Coronary artery (tissue), 2 donors: ENCODE data around the gene MRPL46.

ENCODE experiments used
- DNase-seq: peaks from one replicate; pipeline ENCODE4 v3.0.0-alpha.2; 2017; ENCODE audit warnings: low spot score
- H3K27ac ChIP-seq, 2 donors: fragments of 200-600 bp; sonication (generic); one replicate each; pipeline ENCODE4 v1.5.1; 2016 to 2019
- H3K4me3 ChIP-seq: fragments of 200-600 bp; sonication (generic); 2 replicates; pipeline ENCODE4 v1.5.1; 2016; ENCODE audit warnings: mild to moderate bottlenecking, moderate library complexity
- CTCF ChIP-seq: fragments of 200-600 bp; sonication (generic); IDR thresholded peaks from one replicate; pipeline ENCODE4 v1.5.1; 2019; ENCODE audit warnings: antibody characterized with exemption

MRPL46 gene

GRCh38 chr15:88506628-88507027, 39.4 kb upstream of the MRPL46 start:
- Histone ChIP-seq H3K27ac (no peak overlapping the region), H3K4me3 (no peak overlapping the region)
- TF ChIP-seq CTCF = no peak
- DNase-seq = no peak

GRCh38 chr15:88505721-88506120, 38.5 kb upstream of the MRPL46 start:
- no peak overlapping the region for H3K4me3 ChIP-seq
- no peak overlapping the region for H3K27ac ChIP-seq
- DNase-seq = no peak
- TF ChIP-seq CTCF = no peak

GRCh38 chr15:88504445-88504844, 37.3 kb upstream of the MRPL46 start:
- Histone ChIP-seq H3K4me3 (no peak overlapping the region), H3K27ac (no peak overlapping the region)
- TF ChIP-seq CTCF = no peak
- no peak for DNase-seq

GRCh38 chr15:88498996-88499395, 31.8 kb upstream of the MRPL46 start:
- no peak for TF ChIP-seq CTCF
- no peak for DNase-seq
- no peak overlapping the region for H3K4me3 ChIP-seq
- no peak overlapping the region for H3K27ac ChIP-seq

GRCh38 chr15:88497109-88497765, 30.0 kb upstream of the MRPL46 start:
- DNase-seq = no peak
- TF ChIP-seq CTCF = no peak
- no peak overlapping the region for H3K27ac ChIP-seq
- no peak overlapping the region for H3K4me3 ChIP-seq

GRCh38 chr15:88493844-88494243, 26.7 kb upstream of the MRPL46 start:
- Histone ChIP-seq H3K27ac (no peak overlapping the region), H3K4me3 (no peak overlapping the region)
- DNase-seq = no peak
- TF ChIP-seq CTCF = no peak

- no peak overlapping the region for H3K27ac ChIP-seq
- TF ChIP-seq CTCF = no peak
- no peak for DNase-seq
- no peak overlapping the region for H3K4me3 ChIP-seq
Measured at GRCh38 chr15:88491158-88491557, 24.0 kb upstream of the MRPL46 start.
